ENCODE results near the gene ADGB. TPM values are rescaled to one million over a fixed set of nuclear protein-coding genes. Genes with fewer than 3 reads are reported as not detected.

The ADGB gene
- total RNA-seq, 2 experiments from 2014 or later: not detected

GRCh38 chr6:146679386-146679785, 80.6 kb downstream of the ADGB start:
- no peaks in the 10 kb centered on the region for H3K36me3 ChIP-seq (ENCODE audit: insufficient read depth, low read length)
- no peaks in the 10 kb centered on the region for H3K4me1 Mint-ChIP-seq (ENCODE audit: low read depth)
- H3K27ac Mint-ChIP-seq: no peak overlapping the region
- intact Hi-C loops (cut with DNase I, micrococcal nuclease): no loop called here
- TF ChIP-seq, protein P1, sequence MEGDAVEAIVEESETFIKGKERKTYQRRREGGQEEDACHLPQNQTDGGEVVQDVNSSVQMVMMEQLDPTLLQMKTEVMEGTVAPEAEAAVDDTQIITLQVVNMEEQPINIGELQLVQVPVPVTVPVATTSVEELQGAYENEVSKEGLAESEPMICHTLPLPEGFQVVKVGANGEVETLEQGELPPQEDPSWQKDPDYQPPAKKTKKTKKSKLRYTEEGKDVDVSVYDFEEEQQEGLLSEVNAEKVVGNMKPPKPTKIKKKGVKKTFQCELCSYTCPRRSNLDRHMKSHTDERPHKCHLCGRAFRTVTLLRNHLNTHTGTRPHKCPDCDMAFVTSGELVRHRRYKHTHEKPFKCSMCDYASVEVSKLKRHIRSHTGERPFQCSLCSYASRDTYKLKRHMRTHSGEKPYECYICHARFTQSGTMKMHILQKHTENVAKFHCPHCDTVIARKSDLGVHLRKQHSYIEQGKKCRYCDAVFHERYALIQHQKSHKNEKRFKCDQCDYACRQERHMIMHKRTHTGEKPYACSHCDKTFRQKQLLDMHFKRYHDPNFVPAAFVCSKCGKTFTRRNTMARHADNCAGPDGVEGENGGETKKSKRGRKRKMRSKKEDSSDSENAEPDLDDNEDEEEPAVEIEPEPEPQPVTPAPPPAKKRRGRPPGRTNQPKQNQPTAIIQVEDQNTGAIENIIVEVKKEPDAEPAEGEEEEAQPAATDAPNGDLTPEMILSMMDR (IDR thresholded peaks at IDR 0.05): no peak
- ATAC-seq (ENCODE audit: poor library complexity) (no peak), DNase-seq (no peak)
- no peak overlapping the region for H3K4me3 Mint-ChIP-seq
- CTCF ChIA-PET: no interaction called here
- no peak overlapping the region for H3K4me3 ChIP-seq (ENCODE audit: low read length)
- POLR2A ChIA-PET: no interaction called here
- H3K9me3 ChIP-seq (ENCODE audit: control insufficient read depth in 1 of 2, insufficient read depth in 1 of 2, low read length in 2 of 2): no peaks in the 10 kb centered on the region
- H3K9me3 Mint-ChIP-seq: no peaks in the 10 kb centered on the region
- no peaks in the 10 kb centered on the region for H3K36me3 Mint-ChIP-seq (ENCODE audit: low read depth)
- H3K27ac ChIP-seq (ENCODE audit: low read depth in 1 of 2, low read length in 2 of 2): no peak overlapping the region
- H3K4me1 ChIP-seq (ENCODE audit: insufficient read depth, low read length): no peaks in the 10 kb centered on the region
- H3K27me3 Mint-ChIP-seq: no peaks in the 10 kb centered on the region
- no peaks in the 10 kb centered on the region for H3K27me3 ChIP-seq (ENCODE audit: control insufficient read depth in 1 of 2, insufficient read depth in 2 of 2, low read length in 2 of 2)

DNA sequence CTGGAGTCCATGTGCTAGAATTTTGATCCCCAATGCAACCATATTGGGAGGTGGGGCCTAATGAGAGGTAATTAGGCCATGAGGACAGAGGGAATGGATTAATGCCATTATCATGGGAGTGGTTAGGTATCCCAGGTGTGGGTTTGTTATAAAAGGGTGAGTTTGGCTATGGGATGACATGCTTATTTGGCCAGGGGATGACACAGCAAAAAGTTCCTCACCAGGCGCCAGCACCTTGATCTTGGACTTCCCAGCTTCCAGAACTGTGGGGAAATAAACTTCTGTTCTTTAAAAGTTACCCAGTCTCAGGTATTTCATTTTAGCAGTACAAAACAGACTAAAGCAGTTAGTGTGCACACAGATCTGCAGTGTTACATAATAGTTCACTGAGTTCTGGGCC, 84.1 kb downstream of the ADGB start:
- H3K27me3 Mint-ChIP-seq: no peaks in the 10 kb centered on the region
- intact Hi-C loops (cut with DNase I, micrococcal nuclease): no loop called here

GRCh38 chr6:146689806-146690205, 91.0 kb downstream of the ADGB start:
- Histone ChIP-seq H3K27ac (ENCODE audit: low read depth in 1 of 2, low read length in 2 of 2) (no peak overlapping the region), H3K27me3 (ENCODE audit: control insufficient read depth in 1 of 2, insufficient read depth in 2 of 2, low read length in 2 of 2) (no peaks in the 10 kb centered on the region), H3K36me3 (ENCODE audit: insufficient read depth, low read length) (no peaks in the 10 kb centered on the region), H3K4me3 (ENCODE audit: low read length) (no peak overlapping the region), H3K9me3 (ENCODE audit: control insufficient read depth in 1 of 2, insufficient read depth in 1 of 2, low read length in 2 of 2) (no peaks in the 10 kb centered on the region), H3K4me1 (ENCODE audit: insufficient read depth, low read length) (no peaks in the 10 kb centered on the region)
- ATAC-seq (ENCODE audit: poor library complexity): no peak
- POLR2A ChIA-PET: no interaction called here
- H3K27ac Mint-ChIP-seq: no peak overlapping the region
- no peak for DNase-seq
- intact Hi-C loops (cut with DNase I, micrococcal nuclease): no loop called here
- H3K9me3 Mint-ChIP-seq: no peaks in the 10 kb centered on the region
- CTCF ChIA-PET: no interaction called here
- TF ChIP-seq, protein P1 (IDR thresholded peaks at IDR 0.05): no peak
- no peaks in the 10 kb centered on the region for H3K36me3 Mint-ChIP-seq (ENCODE audit: low read depth)
- H3K4me3 Mint-ChIP-seq: no peak overlapping the region
- H3K27me3 Mint-ChIP-seq: no peaks in the 10 kb centered on the region
- no peaks in the 10 kb centered on the region for H3K4me1 Mint-ChIP-seq (ENCODE audit: low read depth)

More for the DNA sequence above, 84.1 kb downstream of the ADGB start:
- Histone ChIP-seq H3K27me3 (ENCODE audit: control insufficient read depth in 1 of 2, insufficient read depth in 2 of 2, low read length in 2 of 2) (no peaks in the 10 kb centered on the region), H3K4me3 (ENCODE audit: low read length) (no peak overlapping the region), H3K4me1 (ENCODE audit: insufficient read depth, low read length) (no peaks in the 10 kb centered on the region), H3K9me3 (ENCODE audit: control insufficient read depth in 1 of 2, insufficient read depth in 1 of 2, low read length in 2 of 2) (no peaks in the 10 kb centered on the region), H3K27ac (ENCODE audit: low read depth in 1 of 2, low read length in 2 of 2) (no peak overlapping the region), H3K36me3 (ENCODE audit: insufficient read depth, low read length) (no peaks in the 10 kb centered on the region)
- Mint-ChIP-seq H3K4me3 (no peak overlapping the region), H3K9me3 (no peaks in the 10 kb centered on the region), H3K36me3 (ENCODE audit: low read depth) (no peaks in the 10 kb centered on the region), H3K27ac (no peak overlapping the region), H3K4me1 (ENCODE audit: low read depth) (no peaks in the 10 kb centered on the region)
- POLR2A ChIA-PET: no interaction called here
- CTCF ChIA-PET: interaction anchor here (1.6 kb wide), 1 partner anchor 8 kb away, joined by 4 read pairs; no protein-coding TSS in a partner anchor
- TF ChIP-seq, protein P1 (IDR thresholded peaks at IDR 0.05): no peak
- no peak for ATAC-seq (ENCODE audit: poor library complexity)
- no peak for DNase-seq
